GM19395 (cell line): Measurements from ENCODE around the gene EXOSC10.
A peak's percentile ranks its signal among the peaks of the same experiment; 100 is the strongest.
"Not testable (repeated sequence)": the region's sequence is repeated elsewhere in the genome, so short reads cannot be mapped to it uniquely, and the experiment has no call there.

ENCODE experiments used
- ATAC-seq: cut with Tn5 transposase; IDR thresholded peaks from one replicate; pipeline ENCODE4 v1.9.1; 2021; ENCODE audit warnings: mild to moderate bottlenecking, moderate library complexity; ENCODE audit not compliant: unreplicated experiment

EXOSC10 gene

GRCh38 chr1:11063937-11064537, 35.6 kb downstream of the EXOSC10 start:
- ATAC-seq = not testable (repeated sequence)

GRCh38 chr1:11062965-11063401, 36.7 kb downstream of the EXOSC10 start:
- ATAC-seq = no peak

- ATAC-seq = no peak
Observed at GRCh38 chr1:11061652-11062365, 37.9 kb downstream of the EXOSC10 start.

DNA sequence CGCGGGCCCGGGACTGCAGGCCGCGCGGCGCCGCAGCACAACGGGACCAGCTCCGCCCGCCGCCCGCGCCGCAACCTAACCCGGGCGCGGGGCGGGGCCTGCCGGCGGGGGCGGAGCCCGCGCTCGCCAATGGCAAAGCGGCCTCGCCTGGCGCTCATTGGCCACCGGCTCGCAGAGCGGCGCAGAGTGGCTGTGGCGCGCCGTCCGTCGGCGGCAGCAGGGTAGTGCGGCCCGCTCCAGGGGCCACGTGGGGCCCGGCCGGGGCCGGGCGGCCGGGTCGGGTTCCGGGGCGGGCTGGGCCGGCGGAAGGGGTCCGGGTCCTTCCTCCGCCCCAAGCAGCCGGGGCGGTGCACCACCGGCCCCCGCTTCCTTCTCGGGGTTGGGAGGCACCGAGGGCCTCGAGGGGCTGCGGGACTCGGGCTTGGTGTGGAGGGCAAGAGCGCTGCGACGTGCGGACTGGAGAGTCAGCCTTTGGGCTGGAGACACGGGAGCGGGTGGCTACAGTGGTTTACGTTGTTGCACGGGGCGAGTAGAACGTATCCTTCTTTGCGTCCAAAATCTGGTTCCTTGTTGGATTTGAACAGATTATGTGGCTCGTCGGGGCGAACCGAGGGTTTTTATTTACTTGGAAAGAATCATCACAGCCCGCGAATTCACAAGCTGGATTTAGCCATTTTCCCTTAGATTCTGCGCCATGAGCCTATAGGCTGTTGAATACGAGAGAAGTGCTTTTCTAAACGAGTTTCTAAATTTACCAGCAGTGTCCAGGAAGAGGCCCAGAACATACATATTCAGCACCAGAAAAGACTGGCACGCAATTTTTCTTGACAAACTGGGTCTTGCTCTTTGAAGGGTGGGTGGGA, 39.5 kb downstream of the EXOSC10 start, which contains the start of gene SRM:
SRM (minus strand) TSS at position 51 of the 863 bp plus-strand sequence. CDS start 75 bp downstream, outside the sequence.
- peak; percentile 69 for ATAC-seq

DNA sequence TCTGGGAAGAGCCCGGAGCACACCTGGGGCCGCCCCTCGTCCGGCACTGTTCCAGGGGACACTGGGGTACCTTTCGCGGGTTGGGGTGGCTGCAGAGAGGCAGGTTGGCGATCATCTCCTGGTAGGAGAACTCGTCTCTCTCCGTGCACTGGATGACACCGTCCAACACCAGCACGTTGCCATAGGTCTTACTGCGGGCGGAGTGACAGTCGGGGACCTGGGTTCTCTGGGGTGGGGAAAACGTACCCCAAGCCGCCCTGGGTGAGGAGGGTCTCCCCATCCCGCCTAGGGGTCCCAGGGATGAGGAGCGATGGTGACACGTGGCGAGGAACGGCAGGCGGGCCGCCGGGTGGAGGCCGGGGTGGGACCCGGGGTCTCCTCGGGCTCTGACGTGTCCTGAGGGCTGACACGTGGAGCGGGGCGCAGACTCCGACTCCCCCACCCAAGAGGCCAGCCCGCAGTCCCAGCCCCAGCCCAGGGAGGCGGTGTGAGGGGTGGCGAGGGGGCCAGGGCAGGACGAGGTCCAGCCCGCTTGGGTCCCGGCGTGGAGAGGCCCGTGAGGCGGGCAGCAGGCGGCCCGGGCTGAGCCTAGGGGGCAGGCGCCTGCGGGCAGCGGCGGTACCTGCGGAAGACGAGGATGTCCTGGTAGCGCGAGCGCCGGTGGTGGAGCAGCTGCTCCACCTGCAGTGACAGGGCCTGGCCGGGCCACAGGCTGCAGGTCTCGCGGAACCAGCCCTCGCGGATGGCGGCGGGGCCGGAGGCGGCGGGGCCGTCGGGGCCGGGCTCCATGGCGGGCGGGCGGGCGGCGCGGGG, 40.3 kb downstream of the EXOSC10 start:
- ATAC-seq = peak; percentile 18

DNA sequence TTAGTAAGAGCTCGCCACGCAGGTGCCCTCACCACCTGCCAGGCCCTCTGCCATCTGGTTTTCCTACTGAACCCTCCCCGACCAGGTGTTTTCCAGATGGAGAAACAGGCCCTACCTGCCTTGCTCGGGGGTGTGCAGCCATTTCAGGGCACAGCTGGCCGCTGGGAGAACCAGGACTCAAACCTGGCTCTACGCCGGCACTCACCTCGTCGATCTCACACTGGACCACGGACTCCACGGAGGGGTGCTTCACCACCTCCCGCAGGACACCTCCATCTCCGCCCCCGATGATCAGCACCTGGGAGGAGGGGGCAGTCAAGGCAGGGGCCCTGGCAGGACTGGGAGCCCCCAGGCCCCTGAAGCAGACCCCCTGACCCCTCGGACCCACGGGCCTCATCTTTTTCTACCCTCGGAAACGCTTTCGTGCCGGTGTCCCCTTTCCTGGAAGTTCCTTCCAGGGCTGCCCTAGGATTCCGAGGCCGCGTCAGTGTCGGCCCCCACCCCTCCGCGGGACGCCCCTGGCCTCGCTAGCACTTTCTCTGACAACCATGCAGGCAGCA, 41.0 kb downstream of the EXOSC10 start:
- no peak for ATAC-seq

DNA sequence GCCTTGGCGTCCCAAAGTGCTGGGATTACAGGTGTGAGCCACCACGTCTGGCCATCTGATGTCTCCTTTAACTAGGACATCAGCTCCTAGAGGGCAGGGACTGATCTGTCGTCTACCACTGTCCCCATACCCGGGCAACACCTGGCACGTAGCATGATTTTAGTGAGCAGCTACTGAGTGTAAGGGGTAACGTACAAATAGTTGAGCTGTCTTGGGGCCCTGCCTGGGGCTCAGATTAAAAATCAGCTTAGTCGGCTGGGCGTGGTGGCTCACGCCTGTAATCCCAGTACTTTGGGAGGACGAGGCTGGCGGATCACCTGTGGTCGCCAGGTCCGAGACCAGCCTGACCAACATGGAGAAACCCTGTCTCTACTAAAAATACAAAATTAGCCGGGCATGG, 41.6 kb downstream of the EXOSC10 start:
- no peak for ATAC-seq

DNA sequence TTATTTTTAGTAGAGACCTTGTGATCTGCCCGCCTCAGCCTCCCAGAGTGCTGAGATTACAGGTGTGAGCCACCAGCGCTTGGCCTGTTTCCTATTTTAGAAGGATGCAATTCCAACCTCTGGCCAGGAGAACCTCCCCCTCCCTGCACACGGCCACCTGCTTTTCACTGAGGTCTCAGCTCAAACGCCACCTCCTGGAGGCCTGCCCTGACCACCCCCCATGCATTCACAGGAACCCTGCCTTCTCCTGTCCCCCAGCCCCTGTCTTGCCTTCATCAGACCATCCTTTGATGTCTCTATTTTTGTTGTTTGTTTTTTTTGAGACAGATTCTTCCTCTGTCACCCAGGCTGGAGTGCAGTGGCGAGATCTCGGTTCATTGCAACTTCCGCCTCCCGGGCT, 42.2 kb downstream of the EXOSC10 start:
- no peak for ATAC-seq

GRCh38 chr1:11056504-11056903, 43.2 kb downstream of the EXOSC10 start:
- no peak for ATAC-seq

GRCh38 chr1:11055676-11056075, 44.0 kb downstream of the EXOSC10 start:
- no peak for ATAC-seq

- ATAC-seq = no peak
Observed at GRCh38 chr1:11054666-11055065, 45.0 kb downstream of the EXOSC10 start.

DNA sequence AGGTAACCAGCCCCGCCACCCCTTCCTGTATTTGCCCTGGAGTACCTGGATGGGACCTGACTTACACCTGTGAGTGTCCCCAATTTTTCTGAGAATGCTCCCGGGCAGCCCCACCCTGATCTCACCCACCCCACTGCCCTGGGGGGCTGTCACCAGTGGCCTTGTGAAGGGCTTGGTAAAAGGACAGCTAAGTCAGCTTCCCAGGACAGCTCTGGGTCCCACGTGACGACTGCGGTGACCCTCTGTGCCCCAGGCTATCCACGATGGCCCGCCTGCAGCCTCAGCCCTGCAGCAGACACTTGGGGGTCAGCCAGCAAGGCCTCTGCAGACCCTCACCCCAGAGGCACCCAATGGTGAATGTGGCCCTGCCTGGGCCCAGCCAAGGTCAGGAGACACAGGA, 45.5 kb downstream of the EXOSC10 start:
- no peak for ATAC-seq

- no peak for ATAC-seq
Observed at GRCh38 chr1:11053758-11054137, 45.9 kb downstream of the EXOSC10 start.

DNA sequence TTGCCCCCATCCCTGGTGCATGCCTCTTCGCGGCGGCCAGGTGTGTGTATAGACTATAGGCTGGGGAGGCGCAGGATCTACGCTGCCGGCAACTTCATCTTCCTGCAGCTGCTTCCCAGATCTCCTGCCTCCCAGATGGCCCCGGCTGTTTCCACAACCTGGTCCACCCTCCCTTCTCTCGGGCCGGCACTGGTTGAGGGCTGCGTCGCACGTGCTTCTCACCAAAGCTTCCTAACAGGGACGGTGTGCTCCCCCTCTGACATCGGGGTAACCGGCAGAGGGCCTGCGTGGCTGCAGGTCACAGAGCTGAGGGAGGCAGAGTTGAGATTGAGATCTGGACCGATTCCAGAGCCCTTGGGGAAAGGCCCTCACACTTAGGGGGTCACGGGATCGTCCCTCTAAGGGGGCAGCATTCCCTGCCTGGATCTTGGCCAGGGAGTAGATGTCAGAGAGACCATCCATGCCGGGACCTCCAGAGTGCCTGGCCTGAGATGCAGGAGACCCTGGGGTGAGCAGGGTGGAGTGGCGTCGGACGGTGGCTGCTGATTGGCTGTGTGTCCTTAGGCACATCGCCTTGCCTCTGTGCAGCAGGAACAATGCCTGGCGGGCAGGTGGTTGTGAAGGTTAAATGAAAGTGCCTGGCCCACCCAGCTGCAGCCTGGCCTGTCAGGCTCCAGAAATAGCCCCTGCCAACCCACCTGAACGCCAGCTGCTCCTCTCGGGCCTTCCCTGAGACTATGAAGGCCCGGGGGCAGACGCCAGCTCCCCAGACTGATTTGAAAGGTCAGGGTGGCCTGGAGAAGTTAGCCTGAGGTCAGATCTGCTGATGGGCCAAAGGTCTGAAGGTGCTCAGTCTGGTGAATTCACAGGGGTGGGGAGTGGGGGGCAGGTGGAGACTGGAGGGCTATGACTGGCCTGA, 46.6 kb downstream of the EXOSC10 start:
- no peak for ATAC-seq

DNA sequence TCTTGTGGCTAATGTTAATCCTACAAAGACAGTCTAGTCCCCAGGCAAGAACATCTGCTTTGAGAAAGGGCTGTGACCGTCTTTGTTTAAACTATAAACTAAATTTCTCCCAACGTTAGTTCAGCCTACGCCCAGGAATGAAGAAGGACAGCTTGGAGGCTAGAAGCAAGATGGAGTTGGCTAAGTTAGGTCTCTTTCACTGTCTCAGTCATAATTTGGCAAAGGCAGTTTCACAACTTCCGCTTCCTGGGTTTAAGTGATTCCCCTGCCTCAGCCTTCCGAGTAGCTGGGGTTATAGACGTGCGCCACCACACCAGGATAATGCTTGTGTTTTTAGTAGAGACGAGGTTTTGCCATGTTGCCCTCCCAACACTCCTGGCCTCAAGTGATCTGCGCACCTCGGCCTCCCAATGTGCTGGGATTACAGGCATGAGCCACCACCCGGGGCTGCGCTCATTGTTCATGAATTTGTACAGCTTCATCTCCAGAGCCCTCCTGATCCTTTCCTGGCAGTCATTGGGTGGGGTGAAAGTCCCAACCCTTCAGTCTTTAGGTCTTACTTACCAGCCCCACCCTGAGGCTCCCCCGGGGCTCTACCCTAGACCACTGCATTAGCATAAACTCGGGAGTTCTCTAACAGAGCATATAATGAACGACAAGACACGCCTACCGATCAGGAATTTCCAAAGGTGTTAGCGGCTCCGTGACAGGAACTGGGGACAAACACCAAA, 47.7 kb downstream of the EXOSC10 start:
- ATAC-seq = no peak

GRCh38 chr1:11051121-11051520, 48.5 kb downstream of the EXOSC10 start:
- not testable (repeated sequence) for ATAC-seq

- no peak for ATAC-seq
Observed at GRCh38 chr1:11046625-11047365, 52.9 kb downstream of the EXOSC10 start, which contains the start of gene MASP2. Gene MASP2 (minus strand): TSS chr1:11047239. CDS start chr1:11047207, 32 bp downstream.

DNA sequence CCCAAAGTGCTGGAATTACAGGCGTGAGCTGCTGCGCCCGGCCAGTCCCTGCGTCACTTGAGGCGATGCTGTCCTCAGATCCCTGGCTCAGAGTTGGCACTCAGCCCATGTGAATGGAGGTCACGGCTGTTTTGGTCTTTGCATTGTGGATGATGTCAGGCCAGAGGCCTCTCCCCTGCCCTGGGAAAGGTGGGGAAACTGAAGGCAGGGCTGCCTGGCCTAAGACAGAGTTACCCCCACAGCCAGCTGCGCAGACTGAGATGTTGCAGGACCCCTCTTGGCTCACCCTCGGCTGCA, 53.5 kb downstream of the EXOSC10 start:
- no peak for ATAC-seq
